Stimulated activated naive CD8-positive, alpha-beta T cell treated with anti-CD3 and anti-CD28 coated beads, Interleukin-15, amount 100 ng/mL, for 72 hours (primary cell): ENCODE results near the gene PSMC6.

ENCODE experiments used
- ATAC-seq: fragments of 150-1000 bp; cut with Tn5 transposase; 2 replicates; pipeline ENCODE4 v1.10.0; 2021; ENCODE audit warnings: mild to moderate bottlenecking, moderate library complexity
- DNase-seq, 2 donors: peaks; one replicate each; pipeline ENCODE4 v3.0.0; 2021 to 2022
- H3K27ac Mint-ChIP-seq, 2 donors: one replicate each; pipeline ENCODE4 v1.8.0; 2022; ENCODE audit warnings: mild to moderate bottlenecking in 2 of 2, mixed read lengths in 2 of 2, moderate library complexity in 2 of 2
- H3K27me3 Mint-ChIP-seq: one replicate; pipeline ENCODE4 v1.8.0; 2022; ENCODE audit warnings: mixed read lengths
- H3K4me1 Mint-ChIP-seq: one replicate; pipeline ENCODE4 v1.8.0; 2022; ENCODE audit warnings: mild to moderate bottlenecking, mixed read lengths
- H3K4me3 Mint-ChIP-seq, 2 donors: one replicate each; pipeline ENCODE4 v1.8.0; 2022; ENCODE audit warnings: mild to moderate bottlenecking in 2 of 2, mixed read lengths in 2 of 2, moderate library complexity in 1 of 2
- H3K9me3 Mint-ChIP-seq, 2 donors: one replicate each; pipeline ENCODE4 v1.8.0; 2022; ENCODE audit warnings: mixed read lengths in 2 of 2

The PSMC6 gene

GRCh38 chr14:52706724-52707706, at the start of gene PSMC6:
Gene PSMC6, plus strand, starts transcription at chr14:52707200. Its CDS starts 20 bp downstream, at chr14:52707220.
- ATAC-seq (peak; percentile 98), DNase-seq (peak; percentile 83 to 87)
- H3K27ac Mint-ChIP-seq: peak within 1 kb of the TSS; percentile 97 to 99
- H3K9me3 Mint-ChIP-seq: no peaks in the 10 kb centered on the region
- peak within 1 kb of the TSS; percentile 96 to 100 for H3K4me3 Mint-ChIP-seq
- H3K4me1 Mint-ChIP-seq: peaks cover 42% of the 10 kb centered on the region
- H3K27me3 Mint-ChIP-seq: no peaks in the 10 kb centered on the region

- Mint-ChIP-seq H3K27ac (no peak overlapping the region), H3K4me1 (no peaks in the 10 kb centered on the region), H3K27me3 (no peaks in the 10 kb centered on the region), H3K9me3 (no peaks in the 10 kb centered on the region), H3K4me3 (no peak overlapping the region)
- no peak for DNase-seq
- no peak for ATAC-seq
Measured at GRCh38 chr14:52660325-52660724, 46.7 kb upstream of the PSMC6 start.

GRCh38 chr14:52660832-52661231, 46.2 kb upstream of the PSMC6 start:
- Mint-ChIP-seq H3K27ac (no peak overlapping the region), H3K9me3 (no peaks in the 10 kb centered on the region), H3K4me1 (no peaks in the 10 kb centered on the region), H3K27me3 (no peaks in the 10 kb centered on the region), H3K4me3 (no peak overlapping the region)
- ATAC-seq (no peak), DNase-seq (no peak)

- no peaks in the 10 kb centered on the region for H3K4me1 Mint-ChIP-seq
- DNase-seq: no peak
- no peak overlapping the region for H3K27ac Mint-ChIP-seq
- no peak overlapping the region for H3K4me3 Mint-ChIP-seq
- no peaks in the 10 kb centered on the region for H3K9me3 Mint-ChIP-seq
- ATAC-seq: no peak
- H3K27me3 Mint-ChIP-seq: no peaks in the 10 kb centered on the region
Measured at GRCh38 chr14:52661314-52661713, 45.7 kb upstream of the PSMC6 start.

- Mint-ChIP-seq H3K4me3 (no peak overlapping the region), H3K4me1 (no peaks in the 10 kb centered on the region), H3K9me3 (no peaks in the 10 kb centered on the region), H3K27me3 (no peaks in the 10 kb centered on the region), H3K27ac (no peak overlapping the region)
- no peak for DNase-seq
- no peak for ATAC-seq
Measured at GRCh38 chr14:52663850-52664249, 43.1 kb upstream of the PSMC6 start.

GRCh38 chr14:52678591-52678990, 28.4 kb upstream of the PSMC6 start:
- Mint-ChIP-seq H3K4me3 (no peak overlapping the region), H3K27ac (no peak overlapping the region), H3K27me3 (no peaks in the 10 kb centered on the region), H3K9me3 (no peaks in the 10 kb centered on the region), H3K4me1 (no peaks in the 10 kb centered on the region)
- ATAC-seq (no peak), DNase-seq (no peak)

GRCh38 chr14:52683985-52684520, 22.9 kb upstream of the PSMC6 start:
- no peak overlapping the region for H3K27ac Mint-ChIP-seq
- H3K27me3 Mint-ChIP-seq: no peaks in the 10 kb centered on the region
- no peak overlapping the region for H3K4me3 Mint-ChIP-seq
- DNase-seq: no peak
- no peak for ATAC-seq
- H3K4me1 Mint-ChIP-seq: peaks cover 44% of the 10 kb centered on the region
- no peaks in the 10 kb centered on the region for H3K9me3 Mint-ChIP-seq

- no peak overlapping the region for H3K4me3 Mint-ChIP-seq
- H3K9me3 Mint-ChIP-seq: no peaks in the 10 kb centered on the region
- no peaks in the 10 kb centered on the region for H3K27me3 Mint-ChIP-seq
- ATAC-seq (no peak), DNase-seq (no peak)
- H3K4me1 Mint-ChIP-seq: peaks cover 66% of the 10 kb centered on the region
- H3K27ac Mint-ChIP-seq: peak overlapping the region in 1 of 2 donors; percentile 63
Measured at GRCh38 chr14:52686176-52686575, 20.8 kb upstream of the PSMC6 start.

- Mint-ChIP-seq H3K9me3 (no peaks in the 10 kb centered on the region), H3K4me1 (peaks cover 81% of the 10 kb centered on the region), H3K27me3 (no peaks in the 10 kb centered on the region), H3K27ac (no peak overlapping the region), H3K4me3 (no peak overlapping the region)
- ATAC-seq: no peak
- no peak for DNase-seq
Measured at GRCh38 chr14:52690983-52691760, 15.8 kb upstream of the PSMC6 start.

GRCh38 chr14:52692248-52692962, 14.6 kb upstream of the PSMC6 start:
- H3K4me1 Mint-ChIP-seq: peaks cover 69% of the 10 kb centered on the region
- H3K27me3 Mint-ChIP-seq: no peaks in the 10 kb centered on the region
- DNase-seq (peak in 1 of 2 donors; percentile 24), ATAC-seq (peak; percentile 43)
- H3K27ac Mint-ChIP-seq: no peak overlapping the region
- peak overlapping the region; percentile 70 to 76 for H3K4me3 Mint-ChIP-seq
- no peaks in the 10 kb centered on the region for H3K9me3 Mint-ChIP-seq

- ATAC-seq: no peak
- Mint-ChIP-seq H3K27ac (no peak overlapping the region), H3K27me3 (no peaks in the 10 kb centered on the region), H3K4me1 (peaks cover 62% of the 10 kb centered on the region), H3K4me3 (peak overlapping the region; percentile 76 to 80), H3K9me3 (no peaks in the 10 kb centered on the region)
- DNase-seq: no peak
Measured at GRCh38 chr14:52693036-52693435, 14.0 kb upstream of the PSMC6 start.

GRCh38 chr14:52693532-52693931, 13.5 kb upstream of the PSMC6 start:
- no peaks in the 10 kb centered on the region for H3K27me3 Mint-ChIP-seq
- peak overlapping the region; percentile 69 to 80 for H3K4me3 Mint-ChIP-seq
- ATAC-seq (no peak), DNase-seq (no peak)
- peaks cover 57% of the 10 kb centered on the region for H3K4me1 Mint-ChIP-seq
- H3K9me3 Mint-ChIP-seq: no peaks in the 10 kb centered on the region
- H3K27ac Mint-ChIP-seq: peak overlapping the region in 1 of 2 donors; percentile 71

- no peaks in the 10 kb centered on the region for H3K9me3 Mint-ChIP-seq
- peaks cover 46% of the 10 kb centered on the region for H3K4me1 Mint-ChIP-seq
- H3K4me3 Mint-ChIP-seq: peak overlapping the region; percentile 94 to 100
- ATAC-seq (peak; percentile 70), DNase-seq (peak; percentile 58 to 68)
- no peaks in the 10 kb centered on the region for H3K27me3 Mint-ChIP-seq
- peak overlapping the region; percentile 94 to 100 for H3K27ac Mint-ChIP-seq
Measured at GRCh38 chr14:52694761-52695480, 12.1 kb upstream of the PSMC6 start.

- Mint-ChIP-seq H3K27ac (peak within 1 kb of the TSS; percentile 94 to 100), H3K9me3 (no peaks in the 10 kb centered on the region)
Measured at GRCh38 chr14:52695481-52696091, 11.4 kb upstream of the PSMC6 start, which contains the start of gene ERO1A. Gene ERO1A, minus strand, starts transcription at chr14:52695558. Its CDS starts 77 bp downstream, at chr14:52695481.

More at GRCh38 chr14:52695481-52696091, 11.4 kb upstream of the PSMC6 start, which contains the start of gene ERO1A:
- Mint-ChIP-seq H3K4me3 (peak within 1 kb of the TSS; percentile 94 to 100), H3K4me1 (peaks cover 39% of the 10 kb centered on the region), H3K27me3 (no peaks in the 10 kb centered on the region)
- DNase-seq (peak; percentile 59 to 65), ATAC-seq (peak; percentile 79)
